ENCODE data around the gene MMP15. TPM values are rescaled to one million over a fixed set of nuclear protein-coding genes. Genes with fewer than 3 reads are reported as not detected.
A peak's percentile ranks its signal among the peaks of the same experiment; 100 is the strongest.
"Not testable (repeated sequence)": the region's sequence is repeated elsewhere in the genome, so short reads cannot be mapped to it uniquely, and the experiment has no call there.

MMP15 gene
- total RNA-seq, 4 donors from 2014 or later = 36.5 to 105 (median 80.5) TPM

GRCh38 chr16:58001781-58002415 is 23.7 kb upstream of the MMP15 start:
- Histone ChIP-seq H3K36me3 (peaks cover 10 to 11% of the 10 kb centered on the region in 2 donors), H3K9me3 (no peaks in the 10 kb centered on the region), H3K27me3 (no peaks in the 10 kb centered on the region), H3K4me1 (peaks cover 26 to 41% of the 10 kb centered on the region in 2 donors), H3K27ac (peak overlapping the region in 1 of 3 donors; percentile 94), H3K4me3 (replicated peaks in 1 of 3) (peak overlapping the region in 1 of 3 donors; percentile 62)
- WGBS, 2 donors = 54 to 69% methylated on average over 10 of the region's 10 CpGs
- TF ChIP-seq POLR2A (IDR thresholded peaks at IDR 0.05) (no peak), CTCF (IDR thresholded peaks at IDR 0.05) (no peak)
- intact Hi-C loops (cut with DNase I) = loop anchor here (2.0 to 5.0 kb wide), 2 partner anchors 101 to 245 kb away; no protein-coding TSS in a partner anchor
- no peak for DNase-seq

DNA sequence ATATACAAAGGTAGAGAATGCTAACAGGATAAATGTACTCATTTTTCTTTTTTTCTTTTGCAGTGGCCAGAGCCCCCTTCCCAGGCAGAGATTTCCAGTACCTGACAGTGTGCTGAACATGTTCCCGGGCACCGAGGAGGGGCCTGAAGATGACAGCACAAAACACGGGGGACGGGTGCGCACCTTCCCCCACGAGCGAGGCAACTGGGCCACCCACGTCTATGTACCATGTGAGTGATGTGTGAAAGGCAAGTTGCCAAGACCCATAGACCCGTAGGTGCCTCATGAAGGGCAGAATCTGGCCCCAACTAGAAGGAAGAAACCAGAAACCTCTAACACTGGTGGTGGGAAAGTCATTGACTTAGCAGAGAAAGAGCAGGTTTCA is 23.1 kb upstream of the MMP15 start:
- Histone ChIP-seq H3K36me3 (peaks cover 6 to 8% of the 10 kb centered on the region in 2 donors), H3K4me1 (peaks cover 21 to 36% of the 10 kb centered on the region in 2 donors), H3K27me3 (no peaks in the 10 kb centered on the region), H3K4me3 (replicated peaks in 1 of 3) (no peak overlapping the region), H3K9me3 (no peaks in the 10 kb centered on the region), H3K27ac (no peak overlapping the region)
- WGBS, 2 donors = 91 to 92% methylated on average over 9 of the region's 9 CpGs
- no peak for DNase-seq
- TF ChIP-seq POLR2A (IDR thresholded peaks at IDR 0.05) = no peak
- TF ChIP-seq CTCF (IDR thresholded peaks at IDR 0.05) = no peak
- intact Hi-C loops (cut with DNase I) = loop anchor here (2.0 to 5.0 kb wide), 2 partner anchors 102 to 245 kb away; no protein-coding TSS in a partner anchor

- peaks cover 21 to 31% of the 10 kb centered on the region in 2 donors for H3K4me1 ChIP-seq
- DNase-seq = no peak
- no peaks in the 10 kb centered on the region for H3K9me3 ChIP-seq
- intact Hi-C loops (cut with DNase I) = loop anchor here (2.0 to 5.0 kb wide), 2 partner anchors 102 to 246 kb away; no protein-coding TSS in a partner anchor
- no peak overlapping the region for H3K4me3 ChIP-seq (replicated peaks in 1 of 3)
- WGBS, 2 donors = 88 to 92% methylated on average over 5 of the region's 5 CpGs
- no peaks in the 10 kb centered on the region for H3K27me3 ChIP-seq
- TF ChIP-seq CTCF (IDR thresholded peaks at IDR 0.05) (no peak), POLR2A (IDR thresholded peaks at IDR 0.05) (no peak)
- H3K36me3 ChIP-seq = peaks cover under 1 to 3% of the 10 kb centered on the region in 2 donors
- H3K27ac ChIP-seq = no peak overlapping the region
These were observed 22.6 kb upstream of the MMP15 start for GRCh38 chr16:58002936-58003335.

GRCh38 chr16:58004736-58005135 is 20.8 kb upstream of the MMP15 start:
- Histone ChIP-seq H3K4me1 (peaks cover 9 to 13% of the 10 kb centered on the region in 2 donors), H3K27ac (peak overlapping the region in 1 of 3 donors; percentile 10)
- not testable (repeated sequence) for H3K36me3 ChIP-seq; H3K27me3 ChIP-seq; H3K9me3 ChIP-seq; DNase-seq; H3K4me3 ChIP-seq (replicated peaks in 1 of 3)
- intact Hi-C loops (cut with DNase I) = loop anchor here (5.0 kb wide), 1 partner anchor 247 kb away; no protein-coding TSS in a partner anchor
- 93 to 95% methylated on average over 12 of the region's 12 CpGs for WGBS, 2 donors

DNA sequence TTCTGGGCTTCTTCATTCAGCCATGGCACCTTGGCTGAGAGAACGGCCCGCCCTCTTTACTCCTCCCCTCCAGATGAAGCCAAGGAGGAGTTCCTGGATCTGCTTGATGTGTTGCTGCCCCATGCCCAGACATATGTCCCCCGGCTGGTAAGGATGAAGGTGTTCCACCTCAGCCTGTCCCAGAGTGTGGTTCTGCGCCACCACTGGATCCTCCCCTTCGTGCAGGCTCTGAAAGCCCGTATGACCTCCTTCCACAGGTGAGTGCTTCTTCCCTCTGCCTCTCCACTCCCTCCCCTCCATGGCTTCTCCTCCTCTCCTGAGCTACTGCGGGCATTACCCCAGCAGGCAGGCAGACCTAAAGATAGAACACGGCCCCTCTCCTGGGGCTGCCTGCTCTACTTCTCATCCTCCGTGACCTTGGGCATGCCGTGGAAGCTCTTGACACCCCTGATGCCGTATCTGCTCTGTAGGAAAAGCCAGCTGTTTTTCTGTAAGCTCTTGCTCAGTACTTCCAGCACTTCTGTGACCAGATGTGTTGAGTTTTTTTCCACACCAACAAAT is 15.6 kb upstream of the MMP15 start:
- Histone ChIP-seq H3K36me3 (peaks cover 15 to 22% of the 10 kb centered on the region in 2 donors), H3K4me3 (replicated peaks in 1 of 3) (no peak overlapping the region), H3K27ac (no peak overlapping the region), H3K27me3 (no peaks in the 10 kb centered on the region), H3K9me3 (no peaks in the 10 kb centered on the region), H3K4me1 (peaks cover 0 to 2% of the 10 kb centered on the region in 2 donors)
- peak in 1 of 2 donors; percentile 36 for DNase-seq
- WGBS, 2 donors = 68 to 80% methylated on average over 11 of the region's 11 CpGs
- intact Hi-C loops (cut with DNase I) = loop anchor here (10.0 kb wide), 1 partner anchor 425 kb away; no protein-coding TSS in a partner anchor
- TF ChIP-seq CTCF (IDR thresholded peaks at IDR 0.05) (no peak), POLR2A (IDR thresholded peaks at IDR 0.05) (no peak)
